Neural progenitor cell (in vitro differentiated cells): ENCODE measurements around the gene KITLG. TPM values are rescaled to one million over a fixed set of nuclear protein-coding genes. Genes with fewer than 3 reads are reported as not detected.

ENCODE experiments used
- DNase-seq: peaks from one replicate; pipeline ENCODE4 v3.0.0-alpha.2; 2016; ENCODE audit warnings: low spot score
- H2AFZ ChIP-seq: fragments of 200-600 bp; sonication (generic); replicated peaks from 2 replicates; pipeline ENCODE4 v1.6.1; 2016; ENCODE audit warnings: antibody characterized with exemption
- H3F3A ChIP-seq: fragments of 200-600 bp; sonication (generic); 2 replicates; pipeline ENCODE4 v1.6.1; 2016; ENCODE audit warnings: antibody characterized with exemption, low read depth
- H3K27ac ChIP-seq: fragments of 200-600 bp; sonication (generic); 2 replicates; pipeline ENCODE4 v1.5.1; 2016; ENCODE audit warnings: mild to moderate bottlenecking
- H3K27me3 ChIP-seq: fragments of 200-600 bp; sonication (generic); 2 replicates; pipeline ENCODE4 v1.6.1; 2016; ENCODE audit warnings: mild to moderate bottlenecking, moderate library complexity
- H3K36me3 ChIP-seq: fragments of 200-600 bp; sonication (generic); 2 replicates; pipeline ENCODE4 v1.5.1; 2016
- H3K4me1 ChIP-seq: fragments of 200-600 bp; sonication (generic); 2 replicates; pipeline ENCODE4 v1.6.1; 2016; ENCODE audit warnings: mixed run types
- H3K4me2 ChIP-seq: fragments of 200-600 bp; sonication (generic); 2 replicates; pipeline ENCODE4 v1.6.1; 2016
- H3K4me3 ChIP-seq: fragments of 200-600 bp; sonication (generic); 2 replicates; pipeline ENCODE4 v1.5.1; 2016
- H3K79me2 ChIP-seq: fragments of 200-600 bp; sonication (generic); 2 replicates; pipeline ENCODE4 v1.6.1; 2016; ENCODE audit warnings: low read depth
- H3K9ac ChIP-seq: fragments of 200-600 bp; sonication (generic); 2 replicates; pipeline ENCODE4 v1.6.1; 2016
- H3K9me3 ChIP-seq: fragments of 200-600 bp; sonication (generic); 2 replicates; pipeline ENCODE4 v1.5.1; 2016; ENCODE audit warnings: low read depth
- H4K20me1 ChIP-seq: fragments of 200-600 bp; sonication (generic); 2 replicates; pipeline ENCODE4 v1.6.1; 2016; ENCODE audit warnings: low read depth
- H3K27ac Mint-ChIP-seq: 3 replicates; pipeline ENCODE4 v1.8.0; 2021; ENCODE audit warnings: mixed read lengths
- H3K27me3 Mint-ChIP-seq: 2 replicates; pipeline ENCODE4 v1.8.0; 2022; ENCODE audit warnings: low read depth, mild to moderate bottlenecking, inconsistent platforms, moderate library complexity, mixed read lengths; ENCODE audit not compliant: insufficient read depth
- H3K36me3 Mint-ChIP-seq: 3 replicates; pipeline ENCODE4 v1.8.0; 2021; ENCODE audit warnings: mixed read lengths
- H3K4me1 Mint-ChIP-seq: 3 replicates; pipeline ENCODE4 v1.8.0; 2021; ENCODE audit warnings: mixed read lengths
- H3K4me3 Mint-ChIP-seq: 3 replicates; pipeline ENCODE4 v1.8.0; 2021; ENCODE audit warnings: mild to moderate bottlenecking, moderate library complexity, mixed read lengths
- H3K9me3 Mint-ChIP-seq: 3 replicates; pipeline ENCODE4 v1.8.0; 2020; ENCODE audit warnings: mixed read lengths
- EZH2 ChIP-seq: fragments of 200-600 bp; sonication (generic); IDR thresholded peaks from 2 replicates; pipeline ENCODE4 v1.6.1; 2017; ENCODE audit warnings: antibody characterized with exemption, mild to moderate bottlenecking, moderate library complexity
- EZH2phosphoT487 ChIP-seq: fragments of 200-600 bp; sonication (generic); IDR thresholded peaks from 2 replicates; pipeline ENCODE4 v1.6.1; 2017; ENCODE audit warnings: antibody characterized with exemption
- total RNA-seq: library from RNA; depleted of rRNA; stranded (reverse); fragments of >200 nt; gene quantifications from 2 replicates; pipeline ENCODE4 v1.2.3, GENCODE V29; 2015; ENCODE audit warnings: low replicate concordance
- TF ChIP-seq, protein P1 (sequence below): fragments of 200-600 bp; sonication (generic); IDR thresholded peaks from 2 replicates; pipeline ENCODE4 v1.5.1; 2017; ENCODE audit warnings: antibody characterized with exemption, mild to moderate bottlenecking

KITLG gene
- total RNA-seq, 1 donor from 2014 or later: 1.0 TPM

DNA sequence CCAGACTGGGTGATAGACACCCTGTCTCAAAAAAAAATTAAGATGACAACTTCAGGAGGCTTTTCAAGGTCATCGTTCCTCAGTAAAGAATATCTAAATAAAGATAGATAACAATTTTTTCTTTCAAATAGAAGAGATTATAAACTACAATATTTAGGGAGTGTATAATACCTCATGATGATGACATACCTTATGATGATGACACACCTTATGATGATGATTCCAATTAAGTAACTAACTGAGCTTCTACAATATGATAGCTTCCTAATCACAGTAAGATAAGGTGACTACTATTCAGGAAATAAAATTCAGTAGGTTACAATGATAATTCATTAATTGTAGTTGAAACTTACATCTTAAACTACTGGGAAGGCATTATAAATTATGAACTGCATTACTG is 40.4 kb downstream of the KITLG start:
- no peak overlapping the region for H3K4me3 ChIP-seq
- Mint-ChIP-seq H3K36me3 (peaks cover 20% of the 10 kb centered on the region), H3K4me3 (no peak overlapping the region), H3K9me3 (peaks cover 2% of the 10 kb centered on the region), H3K27me3 (no peaks in the 10 kb centered on the region), H3K27ac (no peak overlapping the region), H3K4me1 (no peaks in the 10 kb centered on the region)
- H3F3A ChIP-seq: no peaks in the 10 kb centered on the region
- H3K27ac ChIP-seq: no peak overlapping the region
- no peaks in the 10 kb centered on the region for H3K27me3 ChIP-seq
- H3K4me1 ChIP-seq: no peaks in the 10 kb centered on the region
- H3K9me3 ChIP-seq: no peaks in the 10 kb centered on the region
- H3K79me2 ChIP-seq: no peaks in the 10 kb centered on the region
- no peak for DNase-seq
- no peaks in the 10 kb centered on the region for H3K36me3 ChIP-seq
- H4K20me1 ChIP-seq: no peaks in the 10 kb centered on the region
- no peak for TF ChIP-seq EZH2
- no peak for TF ChIP-seq EZH2phosphoT487
- TF ChIP-seq, protein P1, sequence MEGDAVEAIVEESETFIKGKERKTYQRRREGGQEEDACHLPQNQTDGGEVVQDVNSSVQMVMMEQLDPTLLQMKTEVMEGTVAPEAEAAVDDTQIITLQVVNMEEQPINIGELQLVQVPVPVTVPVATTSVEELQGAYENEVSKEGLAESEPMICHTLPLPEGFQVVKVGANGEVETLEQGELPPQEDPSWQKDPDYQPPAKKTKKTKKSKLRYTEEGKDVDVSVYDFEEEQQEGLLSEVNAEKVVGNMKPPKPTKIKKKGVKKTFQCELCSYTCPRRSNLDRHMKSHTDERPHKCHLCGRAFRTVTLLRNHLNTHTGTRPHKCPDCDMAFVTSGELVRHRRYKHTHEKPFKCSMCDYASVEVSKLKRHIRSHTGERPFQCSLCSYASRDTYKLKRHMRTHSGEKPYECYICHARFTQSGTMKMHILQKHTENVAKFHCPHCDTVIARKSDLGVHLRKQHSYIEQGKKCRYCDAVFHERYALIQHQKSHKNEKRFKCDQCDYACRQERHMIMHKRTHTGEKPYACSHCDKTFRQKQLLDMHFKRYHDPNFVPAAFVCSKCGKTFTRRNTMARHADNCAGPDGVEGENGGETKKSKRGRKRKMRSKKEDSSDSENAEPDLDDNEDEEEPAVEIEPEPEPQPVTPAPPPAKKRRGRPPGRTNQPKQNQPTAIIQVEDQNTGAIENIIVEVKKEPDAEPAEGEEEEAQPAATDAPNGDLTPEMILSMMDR: no peak
- no peak overlapping the region for H3K9ac ChIP-seq
- H2AFZ ChIP-seq: no peak overlapping the region
- H3K4me2 ChIP-seq: no peak overlapping the region

DNA sequence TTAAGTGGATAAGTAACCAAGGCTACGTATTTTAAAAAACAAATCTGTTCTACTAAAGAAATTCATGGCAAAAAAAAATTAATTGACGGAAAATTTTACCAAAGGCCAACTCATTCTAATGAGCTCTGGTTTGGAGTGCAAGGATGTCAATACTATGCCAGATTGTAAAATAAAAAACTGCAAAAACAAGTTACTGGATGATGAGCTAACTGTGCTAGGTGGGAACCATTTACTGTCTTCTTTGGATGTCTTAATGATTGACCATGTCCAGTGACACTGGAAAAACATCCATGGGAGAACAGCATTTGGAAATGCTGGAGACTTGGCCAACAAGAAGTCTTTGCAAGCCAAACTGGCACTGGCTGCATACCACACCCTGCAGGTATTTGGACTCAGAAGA is 41.6 kb downstream of the KITLG start:
- Histone ChIP-seq H3K4me3 (no peak overlapping the region), H3K79me2 (no peaks in the 10 kb centered on the region), H3K4me1 (no peaks in the 10 kb centered on the region), H3K9ac (no peak overlapping the region), H3F3A (no peaks in the 10 kb centered on the region), H3K27ac (no peak overlapping the region), H3K4me2 (no peak overlapping the region), H3K36me3 (no peaks in the 10 kb centered on the region), H4K20me1 (no peaks in the 10 kb centered on the region), H3K27me3 (no peaks in the 10 kb centered on the region), H2AFZ (no peak overlapping the region), H3K9me3 (no peaks in the 10 kb centered on the region)
- Mint-ChIP-seq H3K4me3 (no peak overlapping the region), H3K27me3 (no peaks in the 10 kb centered on the region), H3K27ac (no peak overlapping the region), H3K9me3 (peaks cover 2% of the 10 kb centered on the region), H3K36me3 (peaks cover 17% of the 10 kb centered on the region), H3K4me1 (no peaks in the 10 kb centered on the region)
- no peak for DNase-seq
- TF ChIP-seq, protein P1: no peak
- no peak for TF ChIP-seq EZH2phosphoT487
- TF ChIP-seq EZH2: no peak

DNA sequence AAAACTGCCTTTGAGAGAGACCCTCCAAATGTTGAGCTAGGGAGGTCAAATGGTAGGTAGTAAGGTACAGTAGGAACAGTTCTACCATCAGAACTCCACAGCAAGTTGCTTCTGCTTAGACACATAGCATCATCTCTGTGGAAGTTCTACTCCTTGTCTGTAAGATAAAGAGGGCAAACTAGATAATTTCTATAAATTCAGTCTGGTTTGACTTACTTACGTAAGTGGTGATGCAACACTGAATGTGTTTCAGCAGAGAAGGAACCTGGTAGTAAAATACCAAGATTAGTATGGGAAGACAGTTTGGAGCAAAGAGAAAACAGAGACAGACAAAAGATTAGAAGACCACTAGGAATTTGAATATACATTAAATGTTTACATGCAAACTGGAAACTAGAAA is 42.0 kb downstream of the KITLG start:
- DNase-seq: no peak
- no peak overlapping the region for H2AFZ ChIP-seq
- H3K4me3 Mint-ChIP-seq: no peak overlapping the region
- no peak overlapping the region for H3K27ac Mint-ChIP-seq
- peaks cover 13% of the 10 kb centered on the region for H3K36me3 Mint-ChIP-seq
- H3K36me3 ChIP-seq: no peaks in the 10 kb centered on the region
- no peaks in the 10 kb centered on the region for H3K4me1 Mint-ChIP-seq
- no peaks in the 10 kb centered on the region for H3K27me3 Mint-ChIP-seq
- no peak overlapping the region for H3K27ac ChIP-seq
- H3K27me3 ChIP-seq: no peaks in the 10 kb centered on the region
- peaks cover 2% of the 10 kb centered on the region for H3K9me3 Mint-ChIP-seq
- no peaks in the 10 kb centered on the region for H3K9me3 ChIP-seq
- H3K4me1 ChIP-seq: no peaks in the 10 kb centered on the region
- H3K4me3 ChIP-seq: no peak overlapping the region
- no peaks in the 10 kb centered on the region for H3F3A ChIP-seq
- no peaks in the 10 kb centered on the region for H4K20me1 ChIP-seq
- no peak overlapping the region for H3K9ac ChIP-seq
- TF ChIP-seq EZH2phosphoT487 (no peak), EZH2 (no peak)
- TF ChIP-seq, protein P1: no peak
- no peak overlapping the region for H3K4me2 ChIP-seq
- H3K79me2 ChIP-seq: no peaks in the 10 kb centered on the region
